Stimulated activated CD8-positive, alpha-beta memory T cell treated with anti-CD3 and anti-CD28 coated beads, Interleukin-12 subunit alpha, Interleukin-12 subunit beta, amount 100 ng/mL, for 4 hours (primary cell): Measurements from ENCODE around the gene TXNRD3.

Source experiments
- DNase-seq: peaks from one replicate; pipeline ENCODE4 v3.0.0-alpha.2; 2020; ENCODE audit warnings: low read depth

Gene TXNRD3

GRCh38 chr3:126672340-126672739 is 17.4 kb upstream of the TXNRD3 start:
- DNase-seq: no peak

- no peak for DNase-seq
These were observed 16.6 kb upstream of the TXNRD3 start for GRCh38 chr3:126671521-126671920.

GRCh38 chr3:126668450-126669401 is 13.8 kb upstream of the TXNRD3 start:
- DNase-seq: no peak

- no peak for DNase-seq
These were observed 12.9 kb upstream of the TXNRD3 start for GRCh38 chr3:126667631-126668449.

GRCh38 chr3:126666658-126667528 is 12.0 kb upstream of the TXNRD3 start:
- DNase-seq: no peak

- no peak for DNase-seq
These were observed 11.2 kb upstream of the TXNRD3 start for GRCh38 chr3:126665959-126666657.

GRCh38 chr3:126665221-126665936 is 10.5 kb upstream of the TXNRD3 start:
- no peak for DNase-seq

- no peak for DNase-seq
These were observed 9.8 kb upstream of the TXNRD3 start for GRCh38 chr3:126664591-126665214.

- no peak for DNase-seq
These were observed 8.8 kb upstream of the TXNRD3 start for GRCh38 chr3:126663750-126664149.

- DNase-seq: no peak
These were observed 8.3 kb upstream of the TXNRD3 start for GRCh38 chr3:126663257-126663656.

GRCh38 chr3:126661532-126662364 is 6.8 kb upstream of the TXNRD3 start:
- DNase-seq: no peak

GRCh38 chr3:126659915-126660886 is 5.3 kb upstream of the TXNRD3 start:
- DNase-seq: no peak

- DNase-seq: no peak
These were observed 3.7 kb upstream of the TXNRD3 start for GRCh38 chr3:126658584-126658983.

- DNase-seq: no peak
These were observed 3.0 kb upstream of the TXNRD3 start for GRCh38 chr3:126657901-126658300.

GRCh38 chr3:126656371-126657134 is 1.6 kb upstream of the TXNRD3 start:
- DNase-seq: no peak

- DNase-seq: no peak
These were observed 963 bp upstream of the TXNRD3 start for GRCh38 chr3:126655887-126656286.

- no peak for DNase-seq
These were observed 5.3 kb downstream of the TXNRD3 start for GRCh38 chr3:126649556-126650092.
